Left colon (tissue), 2 donors: ENCODE measurements around the gene ANKRD44. TPM values are rescaled to one million over a fixed set of nuclear protein-coding genes. Genes with fewer than 3 reads are reported as not detected.
"Not testable (repeated sequence)": the region's sequence is repeated elsewhere in the genome, so short reads cannot be mapped to it uniquely, and the experiment has no call there.

Source experiments
- ATAC-seq: fragments of 200-7000 bp; cut with Tn5 transposase; one replicate; pipeline ENCODE4 v1.9.1; 2020; ENCODE audit warnings: mild to moderate bottlenecking, moderate library complexity
- DNase-seq, 2 donors: peaks; one replicate each; pipeline ENCODE4 v3.0.0-alpha.2; 2020
- intact Hi-C, 2 donors: fragments of 100-400 bp; cut with DNase I in 1 of 2; cut with micrococcal nuclease in 1 of 2; formaldehyde crosslinking; loops; one replicate each; pipeline versions ENCODE4 v1.11.2 to v1.14.0; 2022; cut with DNase I, micrococcal nuclease
- total RNA-seq, 2 donors: library from RNA; stranded (reverse); fragmentation: NEBNext Ultra II Directional; extraction: Animal tissue kit (Norgen Biotek cat#: 25700); gene quantifications; one replicate each; pipeline ENCODE4 v1.2.1, GENCODE V29; 2021
- donor health status: DM: no; HTN: no; CAD: no.
- donor health status: DM: yes; HTN: yes; CAD: no.

The ANKRD44 gene
- total RNA-seq, 2 donors from 2014 or later: 9.2 to 14.6 TPM

DNA sequence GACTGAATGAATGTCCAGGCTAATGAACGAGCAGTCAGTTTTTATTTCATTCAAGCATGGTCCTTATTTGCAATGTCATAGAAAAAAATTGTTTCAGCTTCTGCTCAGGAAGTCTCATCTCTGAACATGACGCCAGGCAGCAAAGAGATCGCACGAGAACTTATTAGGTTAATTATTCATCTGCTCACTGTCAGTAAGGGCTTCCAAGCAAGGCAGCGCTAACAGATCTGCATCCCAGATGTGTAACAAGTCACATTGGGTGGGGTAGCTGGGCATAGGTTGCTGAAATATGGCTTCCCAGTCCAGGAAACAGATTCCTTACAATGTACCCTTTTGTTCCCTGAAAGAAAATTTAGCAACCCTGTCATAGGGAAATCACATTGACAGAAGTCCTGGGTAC, 63.5 kb downstream of the ANKRD44 start:
- intact Hi-C loops: no loop called here
- ATAC-seq (peak; percentile 40), DNase-seq (no peak)

DNA sequence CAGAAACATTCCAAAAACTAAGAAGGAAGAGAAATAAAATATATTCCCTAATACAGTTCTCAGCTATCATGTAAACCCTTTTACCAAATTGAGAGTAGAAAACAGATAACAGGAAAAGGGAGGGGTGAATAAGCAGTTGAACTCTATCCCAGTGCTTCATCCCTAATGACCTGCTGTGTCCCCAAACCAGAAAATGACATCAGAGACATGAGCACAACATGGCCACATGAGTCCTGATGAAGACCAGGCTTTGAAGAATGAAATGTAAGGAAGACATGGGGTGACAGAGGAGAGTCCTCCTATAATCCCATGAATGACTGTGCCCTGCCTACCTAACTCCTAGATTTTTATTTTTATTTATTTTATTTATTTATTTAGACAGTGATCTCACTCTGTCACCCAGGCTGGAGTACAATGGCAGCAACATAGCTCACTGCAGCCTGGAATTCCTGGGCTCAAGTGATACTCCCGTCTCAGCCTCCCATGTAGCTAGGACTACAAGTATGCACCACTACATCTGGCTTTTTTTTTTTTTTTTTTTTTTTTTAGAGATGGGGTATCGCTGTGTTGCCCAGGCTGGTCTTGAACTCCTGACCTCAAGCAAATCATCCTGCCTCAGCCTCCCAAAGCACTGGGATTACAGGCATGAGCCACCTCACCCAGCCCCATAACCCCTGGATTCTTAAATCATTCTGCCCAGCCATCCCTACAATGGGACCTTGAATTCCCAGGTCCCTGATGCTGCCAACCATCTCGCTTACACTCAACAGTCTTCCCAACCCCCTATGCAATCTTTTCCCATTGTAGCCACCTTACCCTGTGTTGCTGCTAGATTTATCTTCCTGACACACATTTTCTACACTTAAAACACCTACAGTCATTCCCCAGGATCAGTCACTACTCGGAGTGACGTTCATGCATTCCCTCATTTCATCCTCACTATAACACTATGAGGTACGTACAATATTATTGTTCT, 64.5 kb downstream of the ANKRD44 start:
- ATAC-seq: no peak
- intact Hi-C loops: no loop called here

GRCh38 chr2:197244349-197244748, 66.2 kb downstream of the ANKRD44 start:
- no peak for ATAC-seq
- intact Hi-C loops: no loop called here
- DNase-seq: no peak

More for the DNA sequence above, 64.5 kb downstream of the ANKRD44 start:
- no peak for DNase-seq

DNA sequence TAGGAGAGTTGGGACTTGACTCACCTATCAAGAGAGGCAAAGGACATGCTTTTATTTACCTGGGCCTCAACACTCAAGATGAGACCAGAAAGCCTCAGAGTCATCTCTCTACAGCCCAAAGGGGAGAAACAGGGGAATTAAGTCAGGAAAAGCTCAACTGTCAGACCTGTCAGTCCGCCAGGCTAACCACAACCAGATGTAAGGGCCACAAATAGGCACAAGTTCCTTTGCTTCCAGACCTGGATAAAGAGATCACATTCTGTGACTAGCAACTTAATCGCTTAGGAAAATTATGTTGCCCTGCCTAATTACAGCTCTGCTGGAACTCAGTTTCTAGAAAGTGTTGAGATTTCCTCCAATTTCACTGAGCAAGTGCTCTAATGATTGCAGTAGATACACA, 67.9 kb downstream of the ANKRD44 start:
- no peak for ATAC-seq
- no peak for DNase-seq
- intact Hi-C loops: no loop called here

GRCh38 chr2:197241596-197241995, 69.0 kb downstream of the ANKRD44 start:
- ATAC-seq (no peak), DNase-seq (no peak)
- intact Hi-C loops: no loop called here

DNA sequence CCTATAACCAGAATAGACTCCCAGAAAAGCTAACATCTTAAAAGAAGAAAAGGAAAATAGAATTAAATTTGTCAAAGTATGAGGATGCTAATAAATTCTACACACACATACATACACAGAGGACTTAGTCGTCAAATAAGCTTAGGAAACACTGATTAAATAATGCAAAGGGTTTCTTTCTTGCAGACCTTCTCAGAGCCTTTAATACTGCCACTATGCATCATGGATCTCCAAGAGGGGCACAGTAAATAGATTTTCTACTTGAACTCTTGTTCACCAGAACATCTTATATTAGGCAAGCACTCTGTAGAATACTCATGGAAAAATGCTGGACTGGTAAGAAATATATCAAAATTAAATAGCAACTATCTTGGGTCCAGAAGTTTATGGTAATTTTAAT, 69.4 kb downstream of the ANKRD44 start:
- ATAC-seq: no peak
- DNase-seq: no peak
- intact Hi-C loops: no loop called here

DNA sequence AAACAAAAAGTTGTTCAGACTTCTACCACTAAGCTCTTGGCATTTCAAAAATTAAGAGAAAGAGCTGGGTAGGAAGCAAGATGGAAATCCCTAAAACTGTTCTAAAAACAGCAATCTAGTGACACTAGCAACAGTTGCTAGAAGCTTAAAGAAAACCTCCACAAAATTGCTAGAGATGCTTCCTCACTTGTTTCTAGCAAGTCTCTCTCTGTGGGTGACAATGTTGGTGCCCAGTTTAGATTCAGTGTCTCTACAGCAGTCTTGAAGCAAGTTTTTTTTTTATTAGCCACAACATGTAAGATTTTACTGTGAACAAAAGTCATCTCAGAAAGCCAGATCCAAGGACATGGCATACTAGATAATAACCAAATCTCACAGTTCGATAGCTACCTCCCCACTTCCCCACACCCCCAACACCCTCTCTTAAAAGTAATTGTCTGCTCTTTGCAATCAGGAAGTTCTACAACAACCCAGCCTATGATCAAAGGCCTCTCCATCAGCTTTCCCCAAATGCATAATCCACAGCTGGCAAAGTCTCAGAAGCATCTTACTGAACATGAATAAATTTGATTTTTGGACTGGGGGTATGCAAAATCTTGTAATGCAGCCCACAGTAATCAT, 70.0 kb downstream of the ANKRD44 start:
- ATAC-seq (no peak), DNase-seq (no peak)
- intact Hi-C loops: no loop called here

GRCh38 chr2:197240018-197240417, 70.6 kb downstream of the ANKRD44 start:
- ATAC-seq, DNase-seq, intact Hi-C loops: not testable (repeated sequence)

GRCh38 chr2:197239434-197239833, 71.1 kb downstream of the ANKRD44 start:
- DNase-seq (no peak), ATAC-seq (no peak)
- intact Hi-C loops: no loop called here

DNA sequence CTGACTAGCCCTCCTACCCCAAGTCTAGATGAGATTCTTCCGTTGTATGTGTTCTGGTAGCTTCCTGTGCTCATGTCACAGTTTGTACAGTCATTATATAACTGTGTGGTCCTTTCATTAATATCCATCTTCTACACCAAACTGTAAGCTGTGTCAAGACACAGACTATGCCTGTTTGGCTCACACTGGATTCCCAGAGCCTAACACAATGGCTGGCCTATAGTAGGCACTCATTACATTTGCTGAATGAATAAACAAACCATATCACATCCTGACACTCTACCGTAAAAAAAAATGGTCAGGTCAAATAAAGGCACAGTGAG, 72.6 kb downstream of the ANKRD44 start:
- intact Hi-C loops: no loop called here
- ATAC-seq: no peak

DNA sequence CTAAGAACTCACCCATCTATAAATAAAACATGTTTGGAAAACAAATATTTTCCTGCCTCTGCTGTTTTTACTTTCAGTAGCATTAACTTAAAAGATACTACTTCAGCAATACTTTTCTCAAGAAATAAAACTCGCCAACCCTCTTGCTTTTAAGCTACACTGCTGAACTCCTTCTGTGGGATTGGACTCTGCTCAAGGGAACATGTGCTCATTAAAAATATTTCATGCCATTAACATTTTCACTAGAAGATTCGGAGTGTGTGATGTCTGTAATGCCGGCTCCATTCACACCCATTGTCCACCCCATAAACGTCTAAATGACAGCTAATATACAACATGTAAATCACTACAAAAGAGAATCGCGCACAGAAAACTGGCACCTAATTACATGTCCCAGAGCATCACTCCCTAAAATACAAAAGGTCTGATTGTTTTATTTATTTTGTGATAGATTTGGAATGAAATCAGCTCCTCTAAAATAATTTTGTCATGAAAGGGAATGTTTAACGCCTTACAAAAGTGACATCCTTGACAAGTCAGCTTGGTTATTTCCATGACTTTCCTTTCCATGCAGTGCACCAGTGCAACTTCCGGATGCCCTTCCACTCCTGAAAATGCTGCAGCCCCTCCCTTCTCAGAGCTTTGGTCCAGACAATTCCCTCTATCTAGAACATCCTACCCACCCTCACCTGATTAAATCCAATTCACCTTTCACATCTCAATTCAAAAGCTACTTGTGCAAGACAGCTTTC, 73.1 kb downstream of the ANKRD44 start:
- DNase-seq (no peak), ATAC-seq (no peak)
- intact Hi-C loops: no loop called here

More for the DNA sequence above, 72.6 kb downstream of the ANKRD44 start:
- no peak for DNase-seq

DNA sequence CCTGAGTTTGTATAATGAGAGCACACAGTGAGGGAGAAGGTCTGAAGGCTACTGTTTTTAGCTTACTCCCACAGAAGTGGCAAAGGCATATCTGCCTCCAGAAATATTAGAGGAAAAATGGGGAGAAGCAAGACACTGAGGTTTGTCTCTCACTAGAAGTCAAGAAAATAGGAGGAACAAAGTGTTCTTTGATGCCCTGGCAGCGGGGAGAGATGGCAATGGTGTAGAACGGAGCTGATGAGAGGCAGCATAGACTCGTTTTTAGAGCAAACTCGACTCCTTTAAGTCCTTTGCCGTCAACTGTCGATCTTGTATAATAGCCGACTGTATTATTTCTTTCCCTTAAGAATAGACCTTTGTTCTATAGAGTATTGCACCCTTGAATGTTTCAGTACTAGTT, 73.8 kb downstream of the ANKRD44 start:
- no peak for ATAC-seq
- intact Hi-C loops: no loop called here
- DNase-seq: no peak

GRCh38 chr2:197236159-197236558, 74.4 kb downstream of the ANKRD44 start:
- ATAC-seq (no peak), DNase-seq (no peak)
- intact Hi-C loops: no loop called here

DNA sequence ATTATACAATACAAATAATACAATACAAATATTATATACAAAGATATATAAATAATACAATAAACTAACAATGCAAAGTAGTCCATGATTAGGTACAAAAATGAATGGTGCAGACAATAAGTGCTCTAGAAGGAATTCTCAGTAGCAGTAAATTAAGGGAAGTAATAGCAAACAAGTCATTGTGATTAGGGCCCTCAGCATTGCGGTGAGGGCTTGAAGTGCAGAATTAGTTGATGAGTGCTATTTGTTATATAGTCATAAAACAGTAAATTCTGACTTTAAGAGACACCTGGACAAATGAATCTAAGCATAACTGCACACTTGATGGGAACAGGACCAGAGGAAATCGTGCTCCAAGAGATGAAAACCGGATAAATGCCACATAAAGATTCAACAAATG, 74.9 kb downstream of the ANKRD44 start:
- ATAC-seq (no peak), DNase-seq (no peak)

GRCh38 chr2:197234671-197235191, 75.8 kb downstream of the ANKRD44 start:
- no peak for ATAC-seq
- DNase-seq: no peak
- intact Hi-C loops: no loop called here

More for the DNA sequence above, 74.9 kb downstream of the ANKRD44 start:
- intact Hi-C loops: no loop called here

DNA sequence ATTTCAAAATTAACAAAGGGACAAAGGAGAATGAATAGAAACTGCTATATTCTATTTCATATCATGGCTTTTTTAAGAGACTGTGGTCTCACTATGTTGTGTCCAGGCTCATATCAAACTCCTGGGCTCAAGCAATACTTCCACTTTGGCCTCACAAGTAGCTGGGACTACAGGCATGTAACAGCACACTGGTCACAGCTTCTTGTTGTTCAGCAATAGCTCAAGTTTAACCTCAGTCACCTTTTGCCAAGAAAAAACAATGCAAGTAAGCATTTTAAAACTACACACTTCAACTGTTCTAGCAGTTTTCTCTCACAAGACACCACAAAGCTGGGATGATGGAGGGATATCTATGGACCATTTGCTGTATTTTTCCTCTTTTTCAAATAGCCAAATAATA, 77.1 kb downstream of the ANKRD44 start:
- ATAC-seq: no peak
- intact Hi-C loops: no loop called here
- no peak for DNase-seq

DNA sequence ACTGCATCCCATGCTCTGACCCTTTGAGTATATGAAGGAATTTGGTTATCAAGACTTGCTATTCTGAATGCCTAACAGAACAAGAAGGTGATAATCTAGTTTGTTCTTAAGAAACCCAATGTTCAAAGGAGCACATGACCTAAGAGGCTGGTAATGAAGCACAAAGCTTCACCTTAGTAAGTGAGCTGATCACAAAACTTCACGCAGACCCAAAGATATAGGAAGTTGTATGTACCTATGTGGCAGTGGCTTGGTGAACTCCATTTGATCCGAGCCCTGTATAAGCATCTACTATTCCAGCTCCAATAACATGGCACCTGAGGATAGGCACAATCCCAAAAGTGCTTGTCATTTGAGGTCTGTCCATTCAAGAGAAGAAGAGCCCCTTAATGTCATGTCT, 78.6 kb downstream of the ANKRD44 start:
- intact Hi-C loops: no loop called here
- no peak for ATAC-seq

DNA sequence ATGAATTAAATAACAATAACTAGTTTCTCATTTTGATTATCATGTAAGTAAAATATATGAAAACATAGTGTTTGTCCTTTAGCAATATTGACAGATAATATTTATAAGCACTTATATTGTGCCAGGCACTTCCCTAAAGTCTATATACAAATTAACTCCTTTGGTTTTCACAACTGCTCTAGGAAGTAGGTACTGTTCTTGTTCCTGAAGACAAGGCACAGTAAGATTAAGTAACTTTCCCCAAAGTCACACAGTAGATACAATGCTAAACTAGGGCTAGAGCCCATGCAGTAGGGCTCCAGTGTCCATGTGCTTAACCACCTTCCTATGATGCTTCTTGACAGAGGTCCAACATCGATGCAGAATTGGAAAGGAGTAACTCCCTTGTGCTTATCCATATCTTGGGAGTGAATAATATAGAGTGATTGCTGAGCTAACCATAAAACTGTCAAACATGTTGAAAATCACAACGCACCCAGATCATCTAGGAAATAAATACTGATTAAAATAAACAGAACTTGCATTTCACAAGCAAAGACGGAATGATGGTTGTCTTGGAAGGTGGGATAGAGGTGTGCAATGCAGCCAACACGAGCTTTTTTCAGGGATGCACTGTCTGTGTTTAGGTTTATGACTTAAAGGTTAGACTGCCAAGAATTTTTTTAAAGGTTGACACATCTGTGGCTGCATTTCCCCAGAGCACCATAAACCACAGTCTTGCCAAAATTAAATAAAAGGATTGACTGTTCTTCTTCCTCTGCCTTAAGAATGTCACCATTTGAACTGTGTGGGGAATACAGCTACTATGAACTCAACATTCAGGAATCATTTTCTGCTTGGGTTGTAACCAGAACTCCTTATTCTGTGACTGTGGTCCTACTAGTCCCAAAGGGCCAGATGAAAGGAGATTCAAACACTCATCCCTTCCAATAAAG, 80.8 kb downstream of the ANKRD44 start:
- ATAC-seq (peak; percentile 59), DNase-seq (no peak)
- intact Hi-C loops: no loop called here

More for the DNA sequence above, 78.6 kb downstream of the ANKRD44 start:
- DNase-seq: no peak
